ENCODE data around the gene ATF5. TPM values are rescaled to one million over a fixed set of nuclear protein-coding genes. Genes with fewer than 3 reads are reported as not detected.
A peak's percentile ranks its signal among the peaks of the same experiment; 100 is the strongest.

ATF5 gene
- total and polyA plus RNA-seq, 2 of the 13 experiments (the other 11 are each of a cell fraction or from before 2014, with no cell fraction given): 5.2 to 10.3 TPM

DNA sequence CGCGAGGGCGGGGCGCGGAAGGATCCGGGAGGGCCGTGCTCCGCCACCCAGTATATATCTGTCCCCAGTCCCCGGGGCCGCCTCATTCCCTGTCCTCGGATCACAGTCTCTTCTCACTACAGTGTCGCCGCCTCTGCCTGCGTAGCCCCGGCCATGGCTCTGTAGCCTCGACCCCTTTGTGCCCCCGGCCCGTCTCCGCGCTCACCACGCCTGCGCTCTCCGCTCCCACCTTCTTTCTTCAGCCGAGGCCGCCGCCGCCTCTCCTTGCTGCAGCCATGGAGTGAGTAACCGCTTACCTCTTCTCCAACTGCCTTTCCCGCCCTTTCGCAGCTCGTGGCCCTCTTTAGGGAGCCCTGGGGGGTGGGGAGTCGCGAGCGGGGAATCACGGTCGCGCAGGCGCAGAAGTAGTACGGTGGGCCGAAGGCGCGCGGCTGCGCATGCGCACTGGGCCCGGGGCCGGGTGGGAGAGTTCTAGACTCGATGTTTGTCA lies at the start of gene ATF5, which contains the start of gene NUP62 (continued):
- TF ChIP-seq ZC3H4 (CRISPR knock-in tag; IDR thresholded peaks at IDR 0.05; ENCODE audit: borderline replicate concordance) (peak; percentile 24; the same call in 1 of the 2 replicates), SP2 (CRISPR knock-in tag; IDR thresholded peaks at IDR 0.05) (no peak; the same call in 1 of the 2 replicates), ARID5B (CRISPR knock-in tag; IDR thresholded peaks at IDR 0.05) (no peak), ZNF343 (CRISPR knock-in tag; IDR thresholded peaks at IDR 0.05) (peak; percentile 74; the same call in 1 of the 2 replicates), DZIP1 (CRISPR knock-in tag; IDR thresholded peaks at IDR 0.05) (no peak), MTA3 (CRISPR knock-in tag; IDR thresholded peaks at IDR 0.05) (no peak), ARID2 (CRISPR knock-in tag; IDR thresholded peaks at IDR 0.05; ENCODE audit: borderline replicate concordance) (peak; percentile 44; the same call in 1 of the 2 replicates), SYNCRIP (IDR thresholded peaks at IDR 0.05; ENCODE audit: insufficient read depth, low read depth, low read length) (no peak), ZNF550 (CRISPR knock-in tag; IDR thresholded peaks at IDR 0.05; ENCODE audit: borderline replicate concordance) (0 out of 2 replicates have a peak, but pooled peaks have one; percentile 88), NFE2 (CRISPR knock-in tag; IDR thresholded peaks at IDR 0.05) (no peak), MLLT10 (CRISPR knock-in tag; IDR thresholded peaks at IDR 0.05) (no peak)
- TF ChIP-seq, protein P1, sequence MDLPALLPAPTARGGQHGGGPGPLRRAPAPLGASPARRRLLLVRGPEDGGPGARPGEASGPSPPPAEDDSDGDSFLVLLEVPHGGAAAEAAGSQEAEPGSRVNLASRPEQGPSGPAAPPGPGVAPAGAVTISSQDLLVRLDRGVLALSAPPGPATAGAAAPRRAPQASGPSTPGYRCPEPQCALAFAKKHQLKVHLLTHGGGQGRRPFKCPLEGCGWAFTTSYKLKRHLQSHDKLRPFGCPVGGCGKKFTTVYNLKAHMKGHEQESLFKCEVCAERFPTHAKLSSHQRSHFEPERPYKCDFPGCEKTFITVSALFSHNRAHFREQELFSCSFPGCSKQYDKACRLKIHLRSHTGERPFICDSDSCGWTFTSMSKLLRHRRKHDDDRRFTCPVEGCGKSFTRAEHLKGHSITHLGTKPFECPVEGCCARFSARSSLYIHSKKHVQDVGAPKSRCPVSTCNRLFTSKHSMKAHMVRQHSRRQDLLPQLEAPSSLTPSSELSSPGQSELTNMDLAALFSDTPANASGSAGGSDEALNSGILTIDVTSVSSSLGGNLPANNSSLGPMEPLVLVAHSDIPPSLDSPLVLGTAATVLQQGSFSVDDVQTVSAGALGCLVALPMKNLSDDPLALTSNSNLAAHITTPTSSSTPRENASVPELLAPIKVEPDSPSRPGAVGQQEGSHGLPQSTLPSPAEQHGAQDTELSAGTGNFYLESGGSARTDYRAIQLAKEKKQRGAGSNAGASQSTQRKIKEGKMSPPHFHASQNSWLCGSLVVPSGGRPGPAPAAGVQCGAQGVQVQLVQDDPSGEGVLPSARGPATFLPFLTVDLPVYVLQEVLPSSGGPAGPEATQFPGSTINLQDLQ (CRISPR knock-in tag; IDR thresholded peaks at IDR 0.05): peak; percentile 93; the same call in 1 of the 2 replicates
- TF ChIP-seq, protein P2, sequence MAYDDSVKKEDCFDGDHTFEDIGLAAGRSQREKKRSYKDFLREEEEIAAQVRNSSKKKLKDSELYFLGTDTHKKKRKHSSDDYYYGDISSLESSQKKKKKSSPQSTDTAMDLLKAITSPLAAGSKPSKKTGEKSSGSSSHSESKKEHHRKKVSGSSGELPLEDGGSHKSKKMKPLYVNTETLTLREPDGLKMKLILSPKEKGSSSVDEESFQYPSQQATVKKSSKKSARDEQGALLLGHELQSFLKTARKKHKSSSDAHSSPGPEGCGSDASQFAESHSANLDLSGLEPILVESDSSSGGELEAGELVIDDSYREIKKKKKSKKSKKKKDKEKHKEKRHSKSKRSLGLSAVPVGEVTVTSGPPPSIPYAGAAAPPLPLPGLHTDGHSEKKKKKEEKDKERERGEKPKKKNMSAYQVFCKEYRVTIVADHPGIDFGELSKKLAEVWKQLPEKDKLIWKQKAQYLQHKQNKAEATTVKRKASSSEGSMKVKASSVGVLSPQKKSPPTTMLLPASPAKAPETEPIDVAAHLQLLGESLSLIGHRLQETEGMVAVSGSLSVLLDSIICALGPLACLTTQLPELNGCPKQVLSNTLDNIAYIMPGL (CRISPR knock-in tag; IDR thresholded peaks at IDR 0.05; ENCODE audit: borderline replicate concordance in 1 of 2, low read depth in 1 of 2): peak; percentile 77 to 88; a peak in 3 of 4 replicates
- TF ChIP-seq, protein P3, sequence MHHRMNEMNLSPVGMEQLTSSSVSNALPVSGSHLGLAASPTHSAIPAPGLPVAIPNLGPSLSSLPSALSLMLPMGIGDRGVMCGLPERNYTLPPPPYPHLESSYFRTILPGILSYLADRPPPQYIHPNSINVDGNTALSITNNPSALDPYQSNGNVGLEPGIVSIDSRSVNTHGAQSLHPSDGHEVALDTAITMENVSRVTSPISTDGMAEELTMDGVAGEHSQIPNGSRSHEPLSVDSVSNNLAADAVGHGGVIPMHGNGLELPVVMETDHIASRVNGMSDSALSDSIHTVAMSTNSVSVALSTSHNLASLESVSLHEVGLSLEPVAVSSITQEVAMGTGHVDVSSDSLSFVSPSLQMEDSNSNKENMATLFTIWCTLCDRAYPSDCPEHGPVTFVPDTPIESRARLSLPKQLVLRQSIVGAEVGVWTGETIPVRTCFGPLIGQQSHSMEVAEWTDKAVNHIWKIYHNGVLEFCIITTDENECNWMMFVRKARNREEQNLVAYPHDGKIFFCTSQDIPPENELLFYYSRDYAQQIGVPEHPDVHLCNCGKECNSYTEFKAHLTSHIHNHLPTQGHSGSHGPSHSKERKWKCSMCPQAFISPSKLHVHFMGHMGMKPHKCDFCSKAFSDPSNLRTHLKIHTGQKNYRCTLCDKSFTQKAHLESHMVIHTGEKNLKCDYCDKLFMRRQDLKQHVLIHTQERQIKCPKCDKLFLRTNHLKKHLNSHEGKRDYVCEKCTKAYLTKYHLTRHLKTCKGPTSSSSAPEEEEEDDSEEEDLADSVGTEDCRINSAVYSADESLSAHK (CRISPR knock-in tag; IDR thresholded peaks at IDR 0.05; ENCODE audit: borderline replicate concordance): no peak
